HepG2 (cell line): Measurements from ENCODE around the gene C2. TPM values are rescaled to one million over a fixed set of nuclear protein-coding genes. Genes with fewer than 3 reads are reported as not detected.

Source experiments
- EED ChIP-seq: sonication (generic); formaldehyde crosslinking; IDR thresholded peaks from 2 replicates; pipeline ENCODE4 v1.5.0; 2020; ENCODE audit warnings: mild to moderate bottlenecking, missing genetic modification reagents
- ELF4 ChIP-seq: sonication (generic); formaldehyde crosslinking; IDR thresholded peaks from 2 replicates; pipeline ENCODE4 v1.5.0; 2020; ENCODE audit warnings: missing genetic modification reagents, mild to moderate bottlenecking, moderate library complexity, borderline replicate concordance
- ETV6 ChIP-seq: sonication (generic); formaldehyde crosslinking; conservative IDR thresholded peaks from 2 replicates; pipeline ENCODE4 v1.4.0; 2020; ENCODE audit warnings: missing genetic modification reagents
- KDM5B ChIP-seq: sonication (generic); formaldehyde crosslinking; IDR thresholded peaks from 2 replicates; pipeline ENCODE4 v1.4.0; 2020; ENCODE audit warnings: missing genetic modification reagents, mild to moderate bottlenecking, borderline replicate concordance
- MYNN ChIP-seq: sonication (generic); formaldehyde crosslinking; IDR thresholded peaks from 2 replicates; pipeline ENCODE4 v1.4.0; 2020; ENCODE audit warnings: mild to moderate bottlenecking, low read depth, missing genetic modification reagents
- ZBTB8A ChIP-seq: sonication (generic); formaldehyde crosslinking; IDR thresholded peaks from 2 replicates; pipeline ENCODE4 v1.4.0; 2020; ENCODE audit warnings: mild to moderate bottlenecking, low read depth, missing genetic modification reagents, borderline replicate concordance
- ZFP36 ChIP-seq: fragments of 150-350 bp; IDR thresholded peaks from 2 replicates; pipeline ENCODE4 v1.6.1; 2018; ENCODE audit warnings: borderline replicate concordance, low read length, low read depth; ENCODE audit not compliant: partially characterized antibody
- ZNF10 ChIP-seq: sonication (generic); formaldehyde crosslinking; IDR thresholded peaks from 2 replicates; pipeline ENCODE4 v1.4.0; 2020; ENCODE audit warnings: mild to moderate bottlenecking, low read depth, missing genetic modification reagents, borderline replicate concordance
- ZNF33B ChIP-seq: sonication (generic); formaldehyde crosslinking; IDR thresholded peaks from 2 replicates; pipeline ENCODE4 v1.5.1; 2020; ENCODE audit warnings: mild to moderate bottlenecking, missing genetic modification reagents
- ZNF552 ChIP-seq: sonication (generic); formaldehyde crosslinking; IDR thresholded peaks from 2 replicates; pipeline ENCODE4 v1.9.0; 2022; ENCODE audit warnings: missing genetic modification reagents, mild to moderate bottlenecking, borderline replicate concordance
- ZNF556 ChIP-seq: sonication (generic); formaldehyde crosslinking; IDR thresholded peaks from 2 replicates; pipeline ENCODE4 v1.4.0; 2020; ENCODE audit warnings: mild to moderate bottlenecking, missing genetic modification reagents, borderline replicate concordance
- ZSCAN9 ChIP-seq: IDR thresholded peaks from 2 replicates; pipeline ENCODE4 v1.6.1; 2016; ENCODE audit warnings: borderline replicate concordance
- polyA plus RNA-seq, 8 experiments: library from polyadenylated mRNA; depleted of rRNA in 3 of 8; stranded (reverse) in 7 of 8; unstranded in 1 of 8; fragments of >200 nt; fragmentation: Illumina TruSeq in 4 of 8; extraction: Trizol in 4 of 8; gene quantifications; 2 replicates each; pipeline versions ENCODE4 v1.2.1 to v1.2.3, GENCODE V29; 2011 to 2016; ENCODE audit warnings: low read depth in 4 of 8, missing spikeins in 1 of 8, mixed read lengths in 1 of 8; ENCODE audit not compliant: insufficient read depth in 1 of 8
- total RNA-seq, 5 experiments: library from RNA; depleted of rRNA; stranded (reverse); fragments of >200 nt; fragmentation: Illumina TruSeq; extraction: Trizol; gene quantifications; 2 replicates each; pipeline ENCODE4 v1.2.3, GENCODE V29; 2016; ENCODE audit warnings: low read depth in 1 of 5
- TF ChIP-seq, protein P1 (sequence below), 2 experiments: fragments of 450-650 bp in 1 of 2; sonication (generic) in 1 of 2; formaldehyde crosslinking in 1 of 2; IDR thresholded peaks; 2 replicates each; pipeline versions ENCODE4 v1.6.1 to v1.8.0; 2016 to 2022; ENCODE audit warnings: antibody characterized with exemption in 1 of 2, mild to moderate bottlenecking in 1 of 2, missing genetic modification reagents in 1 of 2
- TF ChIP-seq, protein P2 (sequence below): sonication (generic); formaldehyde crosslinking; IDR thresholded peaks from 2 replicates; pipeline ENCODE4 v1.4.0; 2020; ENCODE audit warnings: missing genetic modification reagents
- TF ChIP-seq, protein P3 (sequence below): IDR thresholded peaks from 2 replicates; pipeline ENCODE4 v1.6.1; 2016
- TF ChIP-seq, protein P4 (sequence below): sonication (generic); formaldehyde crosslinking; IDR thresholded peaks from 2 replicates; pipeline ENCODE4 v1.4.0; 2020; ENCODE audit warnings: missing genetic modification reagents, low read depth, mild to moderate bottlenecking, borderline replicate concordance

The C2 gene
- total and polyA plus RNA-seq, 2 of the 13 experiments (the other 11 are each of a cell fraction or from before 2014, with no cell fraction given), result 165 to 307 TPM

DNA sequence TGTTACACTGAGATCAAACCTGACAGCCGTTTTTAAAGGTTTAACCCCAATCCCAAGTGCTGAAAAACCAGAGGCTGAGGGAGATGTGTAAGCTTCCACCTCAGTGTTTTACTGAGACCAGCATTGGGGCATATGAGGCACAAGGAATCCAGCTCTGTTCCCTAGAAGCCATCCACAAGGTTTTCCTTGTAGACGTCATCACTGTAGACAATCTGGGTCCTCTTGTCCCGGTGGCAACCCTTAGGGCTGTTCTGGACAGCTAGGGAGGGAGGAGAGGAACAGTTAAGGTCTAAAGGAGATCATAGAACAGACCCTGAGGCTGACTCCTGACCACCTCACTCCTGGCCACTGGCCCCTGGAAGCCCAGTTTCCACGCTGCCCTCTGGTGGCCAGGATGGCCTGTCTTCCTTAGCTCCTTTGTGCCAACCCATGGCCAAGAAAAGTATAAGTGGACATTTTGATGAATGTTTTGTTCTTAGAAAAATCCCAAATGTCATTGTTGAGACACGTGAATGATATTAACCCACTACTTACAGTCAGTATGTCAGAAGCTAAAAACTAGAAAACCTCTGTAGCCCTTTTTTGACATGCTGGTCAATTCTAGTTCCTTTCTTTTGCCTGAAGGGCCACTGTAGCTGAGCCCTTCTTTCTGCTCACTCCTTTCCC, 24.8 kb downstream of the C2 start (continued):
- TF ChIP-seq, protein P1, sequence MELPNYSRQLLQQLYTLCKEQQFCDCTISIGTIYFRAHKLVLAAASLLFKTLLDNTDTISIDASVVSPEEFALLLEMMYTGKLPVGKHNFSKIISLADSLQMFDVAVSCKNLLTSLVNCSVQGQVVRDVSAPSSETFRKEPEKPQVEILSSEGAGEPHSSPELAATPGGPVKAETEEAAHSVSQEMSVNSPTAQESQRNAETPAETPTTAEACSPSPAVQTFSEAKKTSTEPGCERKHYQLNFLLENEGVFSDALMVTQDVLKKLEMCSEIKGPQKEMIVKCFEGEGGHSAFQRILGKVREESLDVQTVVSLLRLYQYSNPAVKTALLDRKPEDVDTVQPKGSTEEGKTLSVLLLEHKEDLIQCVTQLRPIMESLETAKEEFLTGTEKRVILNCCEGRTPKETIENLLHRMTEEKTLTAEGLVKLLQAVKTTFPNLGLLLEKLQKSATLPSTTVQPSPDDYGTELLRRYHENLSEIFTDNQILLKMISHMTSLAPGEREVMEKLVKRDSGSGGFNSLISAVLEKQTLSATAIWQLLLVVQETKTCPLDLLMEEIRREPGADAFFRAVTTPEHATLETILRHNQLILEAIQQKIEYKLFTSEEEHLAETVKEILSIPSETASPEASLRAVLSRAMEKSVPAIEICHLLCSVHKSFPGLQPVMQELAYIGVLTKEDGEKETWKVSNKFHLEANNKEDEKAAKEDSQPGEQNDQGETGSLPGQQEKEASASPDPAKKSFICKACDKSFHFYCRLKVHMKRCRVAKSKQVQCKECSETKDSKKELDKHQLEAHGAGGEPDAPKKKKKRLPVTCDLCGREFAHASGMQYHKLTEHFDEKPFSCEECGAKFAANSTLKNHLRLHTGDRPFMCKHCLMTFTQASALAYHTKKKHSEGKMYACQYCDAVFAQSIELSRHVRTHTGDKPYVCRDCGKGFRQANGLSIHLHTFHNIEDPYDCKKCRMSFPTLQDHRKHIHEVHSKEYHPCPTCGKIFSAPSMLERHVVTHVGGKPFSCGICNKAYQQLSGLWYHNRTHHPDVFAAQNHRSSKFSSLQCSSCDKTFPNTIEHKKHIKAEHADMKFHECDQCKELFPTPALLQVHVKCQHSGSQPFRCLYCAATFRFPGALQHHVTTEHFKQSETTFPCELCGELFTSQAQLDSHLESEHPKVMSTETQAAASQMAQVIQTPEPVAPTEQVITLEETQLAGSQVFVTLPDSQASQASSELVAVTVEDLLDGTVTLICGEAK (IDR thresholded peaks at IDR 0.05), result no peak
- TF ChIP-seq, protein P1 (CRISPR knock-in tag; IDR thresholded peaks at IDR 0.05), result no peak
- no peak for TF ChIP-seq EED (CRISPR knock-in tag)
- TF ChIP-seq, protein P2, sequence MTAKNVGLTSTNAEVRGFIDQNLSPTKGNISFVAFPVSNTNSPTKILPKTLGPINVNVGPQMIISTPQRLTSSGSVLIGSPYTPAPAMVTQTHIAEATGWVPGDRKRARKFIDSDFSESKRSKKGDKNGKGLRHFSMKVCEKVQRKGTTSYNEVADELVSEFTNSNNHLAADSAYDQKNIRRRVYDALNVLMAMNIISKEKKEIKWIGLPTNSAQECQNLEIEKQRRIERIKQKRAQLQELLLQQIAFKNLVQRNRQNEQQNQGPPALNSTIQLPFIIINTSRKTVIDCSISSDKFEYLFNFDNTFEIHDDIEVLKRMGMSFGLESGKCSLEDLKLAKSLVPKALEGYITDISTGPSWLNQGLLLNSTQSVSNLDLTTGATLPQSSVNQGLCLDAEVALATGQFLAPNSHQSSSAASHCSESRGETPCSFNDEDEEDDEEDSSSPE (CRISPR knock-in tag), result no peak
- TF ChIP-seq ZNF552 (CRISPR knock-in tag), result no peak
- TF ChIP-seq ZNF33B, result no peak
- TF ChIP-seq MYNN (CRISPR knock-in tag), result no peak
- TF ChIP-seq, protein P3, sequence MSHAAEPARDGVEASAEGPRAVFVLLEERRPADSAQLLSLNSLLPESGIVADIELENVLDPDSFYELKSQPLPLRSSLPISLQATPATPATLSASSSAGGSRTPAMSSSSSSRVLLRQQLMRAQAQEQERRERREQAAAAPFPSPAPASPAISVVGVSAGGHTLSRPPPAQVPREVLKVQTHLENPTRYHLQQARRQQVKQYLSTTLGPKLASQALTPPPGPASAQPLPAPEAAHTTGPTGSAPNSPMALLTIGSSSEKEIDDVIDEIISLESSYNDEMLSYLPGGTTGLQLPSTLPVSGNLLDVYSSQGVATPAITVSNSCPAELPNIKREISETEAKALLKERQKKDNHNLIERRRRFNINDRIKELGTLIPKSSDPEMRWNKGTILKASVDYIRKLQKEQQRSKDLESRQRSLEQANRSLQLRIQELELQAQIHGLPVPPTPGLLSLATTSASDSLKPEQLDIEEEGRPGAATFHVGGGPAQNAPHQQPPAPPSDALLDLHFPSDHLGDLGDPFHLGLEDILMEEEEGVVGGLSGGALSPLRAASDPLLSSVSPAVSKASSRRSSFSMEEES (CRISPR knock-in tag), result no peak
- TF ChIP-seq ZNF10 (CRISPR knock-in tag), result no peak
- no peak for TF ChIP-seq KDM5B
- TF ChIP-seq, protein P4, sequence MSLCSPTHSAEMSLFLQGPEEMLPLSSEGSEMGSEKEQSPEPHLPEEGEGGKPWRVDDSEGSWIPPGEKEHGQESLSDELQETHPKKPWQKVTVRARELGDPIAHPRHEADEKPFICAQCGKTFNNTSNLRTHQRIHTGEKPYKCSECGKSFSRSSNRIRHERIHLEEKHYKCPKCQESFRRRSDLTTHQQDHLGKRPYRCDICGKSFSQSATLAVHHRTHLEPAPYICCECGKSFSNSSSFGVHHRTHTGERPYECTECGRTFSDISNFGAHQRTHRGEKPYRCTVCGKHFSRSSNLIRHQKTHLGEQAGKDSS (CRISPR knock-in tag), result 0 out of 2 replicates have a peak, but pooled peaks have one; percentile 30
- no peak for TF ChIP-seq ZBTB8A
- TF ChIP-seq ZNF556 (CRISPR knock-in tag), result no peak
- TF ChIP-seq ZSCAN9, result no peak
- TF ChIP-seq ETV6 (CRISPR knock-in tag), result no peak
- TF ChIP-seq ELF4 (CRISPR knock-in tag), result no peak
- no peak for TF ChIP-seq ZFP36
